HepG2 (cell line): ENCODE results near the gene DSCAM. TPM values are rescaled to one million over a fixed set of nuclear protein-coding genes. Genes with fewer than 3 reads are reported as not detected.

Experiments
- ATAC-seq: fragments of 200-7000 bp; cut with Tn5 transposase; 3 replicates; pipeline ENCODE4 v1.9.1; 2020; ENCODE audit warnings: mild to moderate bottlenecking, moderate library complexity
- BruUV-seq: library from RNA; stranded (reverse); fragments of 400-500 nt; replicated peaks from 2 replicates; lab custom pipeline; 2021; lab: Mats Ljungman, UMichigan
- CTCF ChIA-PET: fragments of 300-600 bp; formaldehyde crosslinking; extraction: SDS; loops from one replicate; lab custom pipeline; 2021; ENCODE audit warnings: low total read pairs, inconsistent platforms, low intra/inter-chr PET ratio; lab: Yijun Ruan, JAX
- POLR2A ChIA-PET: fragments of 350-600 bp; sonication (Branson Sonifier 250); formaldehyde crosslinking; loops from one replicate; lab custom pipeline; 2020; ENCODE audit warnings: antibody characterized with exemption, inconsistent platforms; lab: Yijun Ruan, JAX
- DNase-seq: peaks from one replicate; pipeline ENCODE4 v3.0.0-alpha.2; 2015; ENCODE audit warnings: low spot score
- FAIRE-seq: peaks from 3 replicates; lab custom pipeline; 2011; peaks lifted over from hg19 to GRCh38; lab: Jason Lieb, UNC
- H2AFZ ChIP-seq: one replicate; pipeline ENCODE4 v1.6.1; 2011; ENCODE audit warnings: low read length, inconsistent platforms
- H3K27ac ChIP-seq: fragments of 300-600 bp; 3 replicates; pipeline ENCODE4 v1.8.0; 2011; ENCODE audit warnings: mixed run types, mild to moderate bottlenecking, mixed read lengths, low read length, inconsistent platforms; ENCODE audit not compliant: insufficient read depth; ENCODE audit errors: extremely low read length
- H3K27me3 ChIP-seq, 2 experiments: fragments of 200-600 bp in 1 of 2; 2 replicates in 1 of 2; 3 replicates in 1 of 2; pipeline versions ENCODE4 v1.6.0 to v1.8.0; 2011; ENCODE audit warnings: low read length in 2 of 2, mild to moderate bottlenecking in 2 of 2, moderate library complexity in 2 of 2, inconsistent platforms in 1 of 2; ENCODE audit not compliant: insufficient read depth in 2 of 2, control insufficient read depth in 1 of 2
- H3K36me3 ChIP-seq, 2 experiments: fragments of 200-600 bp in 1 of 2; replicated peaks in 1 of 2; 2 replicates in 1 of 2; 3 replicates in 1 of 2; pipeline versions ENCODE4 v1.5.1 to v1.8.0; 2011; ENCODE audit warnings: low read length in 2 of 2, inconsistent platforms in 1 of 2; ENCODE audit not compliant: insufficient read depth in 2 of 2, control insufficient read depth in 1 of 2
- H3K4me1 ChIP-seq: 2 replicates; pipeline ENCODE4 v1.5.1; 2012; ENCODE audit warnings: low read length, inconsistent platforms; ENCODE audit not compliant: insufficient read depth
- H3K4me2 ChIP-seq: 2 replicates; pipeline ENCODE4 v1.6.0; 2011; ENCODE audit warnings: low read depth, low read length, inconsistent platforms
- H3K4me3 ChIP-seq, 3 experiments: fragments of 200-600 bp in 1 of 3; sonication (generic), shearing (Covaris generic) in 1 of 3; replicated peaks in 1 of 3; 2 replicates each; pipeline ENCODE4 v1.5.1; 2011 to 2016; ENCODE audit warnings: low read length in 3 of 3, inconsistent platforms in 2 of 3, low read depth in 2 of 3, mild to moderate bottlenecking in 2 of 3, control low read depth in 1 of 3, mixed read lengths in 1 of 3; ENCODE audit not compliant: insufficient read depth in 1 of 3
- H3K79me2 ChIP-seq: one replicate; pipeline ENCODE4 v1.6.1; 2011; ENCODE audit warnings: low read length, inconsistent platforms; ENCODE audit not compliant: insufficient read depth
- H3K9ac ChIP-seq: 2 replicates; pipeline ENCODE4 v1.6.0; 2011; ENCODE audit warnings: mild to moderate bottlenecking, low read depth, low read length, inconsistent platforms; ENCODE audit not compliant: insufficient read depth
- H3K9me3 ChIP-seq: 2 replicates; pipeline ENCODE4 v1.5.1; 2012; ENCODE audit warnings: mild to moderate bottlenecking, low read length
- H4K20me1 ChIP-seq: 2 replicates; pipeline ENCODE4 v1.6.0; 2011; ENCODE audit warnings: inconsistent platforms, mild to moderate bottlenecking, low read length, moderate library complexity; ENCODE audit not compliant: insufficient read depth
- ARHGAP35 ChIP-seq: sonication (generic); formaldehyde crosslinking; IDR thresholded peaks from 2 replicates; pipeline ENCODE4 v1.9.0; 2022; ENCODE audit warnings: mild to moderate bottlenecking, inconsistent platforms, moderate library complexity, missing genetic modification reagents, borderline replicate concordance
- BCL6 ChIP-seq: IDR thresholded peaks from 2 replicates; pipeline ENCODE4 v1.6.1; 2016; ENCODE audit warnings: missing genetic modification reagents, missing compliant biosample characterization
- EHMT2 ChIP-seq: fragments of 200-600 bp; sonication (generic); IDR thresholded peaks from 2 replicates; pipeline ENCODE4 v1.7.0; 2017; ENCODE audit warnings: antibody characterized with exemption, low read depth, low read length, borderline replicate concordance
- JARID2 ChIP-seq: sonication (generic); formaldehyde crosslinking; IDR thresholded peaks from 2 replicates; pipeline ENCODE4 v1.8.1; 2023; ENCODE audit warnings: missing genetic modification reagents, inconsistent platforms; ENCODE audit not compliant: insufficient replicate concordance
- SRY ChIP-seq: sonication (generic); formaldehyde crosslinking; IDR thresholded peaks from 2 replicates; pipeline ENCODE4 v1.8.0; 2022; ENCODE audit warnings: mild to moderate bottlenecking, missing genetic modification reagents
- WIZ ChIP-seq: sonication (generic); formaldehyde crosslinking; IDR thresholded peaks from 2 replicates; pipeline ENCODE4 v1.5.1; 2020; ENCODE audit warnings: mild to moderate bottlenecking, missing genetic modification reagents
- ZNF607 ChIP-seq: sonication (generic); formaldehyde crosslinking; IDR thresholded peaks from 2 replicates; pipeline ENCODE4 v1.5.1; 2020; ENCODE audit warnings: missing genetic modification reagents, mild to moderate bottlenecking, borderline replicate concordance
- ZNF691 ChIP-seq: sonication (generic); formaldehyde crosslinking; IDR thresholded peaks from 2 replicates; pipeline ENCODE4 v1.4.0; 2020; ENCODE audit warnings: missing genetic modification reagents, low read depth, mild to moderate bottlenecking, borderline replicate concordance
- WGBS: methylation state at CpG from one replicate; pipeline ENCODE4 v1.1.6; 2017; ENCODE audit warnings: low lambda C conversion rate; 5-methylcytosine and 5-hydroxymethylcytosine counted together
- in situ Hi-C: cut with HindIII; loops from 2 replicates; pipeline ENCODE4 v1.10.0; 2017; ENCODE audit warnings: low pct_unique_long_range_greater_than_20kb; ENCODE audit not compliant: extremely low pct_ligation_motif_present
- intact Hi-C: fragments of 100-400 bp; cut with micrococcal nuclease; formaldehyde crosslinking; loops from one replicate; pipeline ENCODE4 v1.10.0; 2022; ENCODE audit not compliant: unreplicated experiment
- polyA plus RNA-seq, 8 experiments: library from polyadenylated mRNA; depleted of rRNA in 3 of 8; stranded (reverse) in 7 of 8; unstranded in 1 of 8; fragments of >200 nt; fragmentation: Illumina TruSeq in 4 of 8; extraction: Trizol in 4 of 8; gene quantifications; 2 replicates each; pipeline versions ENCODE4 v1.2.1 to v1.2.3, GENCODE V29; 2011 to 2016; ENCODE audit warnings: low read depth in 4 of 8, missing spikeins in 1 of 8, mixed read lengths in 1 of 8; ENCODE audit not compliant: insufficient read depth in 1 of 8
- total RNA-seq, 5 experiments: library from RNA; depleted of rRNA; stranded (reverse); fragments of >200 nt; fragmentation: Illumina TruSeq; extraction: Trizol; gene quantifications; 2 replicates each; pipeline ENCODE4 v1.2.3, GENCODE V29; 2016; ENCODE audit warnings: low read depth in 1 of 5

DSCAM gene
- total and polyA plus RNA-seq, 2 of the 13 experiments (the other 11 are each of a cell fraction or from before 2014, with no cell fraction given), result not detected

DNA sequence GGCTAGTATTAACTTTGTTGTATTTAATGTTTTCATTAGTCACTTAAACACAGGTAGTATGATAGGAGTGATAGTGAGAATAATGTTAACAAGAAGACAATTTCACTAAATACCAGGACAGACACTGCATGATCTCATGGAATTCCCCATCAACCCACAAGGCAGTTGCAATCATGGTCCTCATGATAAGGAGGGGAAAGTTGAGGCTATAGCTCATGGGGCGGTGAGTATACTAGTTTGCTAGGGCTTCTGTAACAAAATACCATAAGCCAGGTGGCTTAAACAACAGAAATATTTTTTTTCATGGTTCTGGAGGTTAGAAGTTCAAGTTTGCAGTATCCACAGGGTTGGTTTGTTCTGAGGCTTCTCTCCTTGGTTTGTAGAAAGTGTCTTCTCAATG, 115.8 kb downstream of the DSCAM start (continued):
- no peak for TF ChIP-seq BCL6 (CRISPR knock-in tag)
- TF ChIP-seq ARHGAP35 (CRISPR knock-in tag), result no peak

DNA sequence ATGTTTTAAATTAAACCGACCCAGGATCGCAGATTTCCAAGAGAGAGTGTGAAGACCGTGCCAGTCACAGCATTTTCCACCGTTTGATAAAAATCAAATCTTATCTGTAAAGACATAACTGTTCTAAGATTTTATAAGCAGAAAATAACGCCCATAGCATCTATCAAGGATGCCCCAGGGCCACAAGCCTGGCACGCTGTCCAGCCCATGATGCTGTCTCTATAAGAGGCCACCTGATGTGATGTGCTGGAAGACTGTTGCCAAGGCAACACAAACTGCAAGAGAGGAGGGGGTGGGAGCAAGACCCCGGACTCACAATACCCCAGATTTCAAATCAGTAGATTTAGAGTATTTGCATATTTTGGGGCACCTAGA, 116.5 kb downstream of the DSCAM start:
- no peak overlapping the region for H3K9ac ChIP-seq
- no peak overlapping the region for H2AFZ ChIP-seq
- ATAC-seq, result no peak
- ChIA-PET CTCF (no interaction called here), POLR2A (no interaction called here)
- DNase-seq, result no peak
- in situ Hi-C loops, result no loop called here
- no peak for FAIRE-seq
- H3K9me3 ChIP-seq, result peaks cover 94% of the 10 kb centered on the region
- no TSS peak for BruUV-seq
- H3K27ac ChIP-seq, result no peak overlapping the region
- 17% methylated on average over 7 of the region's 7 CpGs for WGBS
- no peak overlapping the region for H3K4me3 ChIP-seq
- no peak for TF ChIP-seq JARID2 (CRISPR knock-in tag)
- no peak for TF ChIP-seq BCL6 (CRISPR knock-in tag)
- no peak for TF ChIP-seq ZNF691
- TF ChIP-seq SRY (CRISPR knock-in tag), result no peak
- H3K4me1 ChIP-seq, result no peaks in the 10 kb centered on the region
- H4K20me1 ChIP-seq, result no peaks in the 10 kb centered on the region
- no peaks in the 10 kb centered on the region for H3K36me3 ChIP-seq
- no peaks in the 10 kb centered on the region for H3K79me2 ChIP-seq
- no peaks in the 10 kb centered on the region for H3K27me3 ChIP-seq
- intact Hi-C loops, result no loop called here
- H3K4me2 ChIP-seq, result no peak overlapping the region

GRCh38 chr21:40729761-40730425, 117.1 kb downstream of the DSCAM start:
- 31% methylated on average over 8 of the region's 8 CpGs for WGBS
- intact Hi-C loops, result no loop called here

More at GRCh38 chr21:40729761-40730425, 117.1 kb downstream of the DSCAM start:
- TF ChIP-seq EHMT2 (no peak), ZNF607 (CRISPR knock-in tag) (no peak), WIZ (CRISPR knock-in tag) (no peak)
- TF ChIP-seq, all 625 proteins: peak for 0
- Histone ChIP-seq H3K4me1 (no peaks in the 10 kb centered on the region), H3K9me3 (peaks cover 94% of the 10 kb centered on the region), H3K4me2 (no peak overlapping the region), H4K20me1 (no peaks in the 10 kb centered on the region), H3K36me3 (no peaks in the 10 kb centered on the region), H3K27ac (no peak overlapping the region), H3K9ac (no peak overlapping the region), H3K79me2 (no peaks in the 10 kb centered on the region), H3K27me3 (no peaks in the 10 kb centered on the region), H2AFZ (no peak overlapping the region), H3K4me3 (no peak overlapping the region)
- no TSS peak for BruUV-seq
- DNase-seq (no peak), ATAC-seq (no peak), FAIRE-seq (no peak)
- POLR2A ChIA-PET, result no interaction called here
- in situ Hi-C loops, result no loop called here
- CTCF ChIA-PET, result no interaction called here
